CD4-positive, CD25-positive, alpha-beta regulatory T cell (primary cell): ENCODE data around the gene ASCL5. TPM values are rescaled to one million over a fixed set of nuclear protein-coding genes. Genes with fewer than 3 reads are reported as not detected.

Experiments used
- ATAC-seq, 2 donors: fragments of 150-1000 bp; cut with Tn5 transposase; one replicate each; pipeline ENCODE4 v1.10.0; 2021; ENCODE audit warnings: low read depth in 2 of 2, moderate number of reproducible peaks in 2 of 2, moderate library complexity in 1 of 2
- DNase-seq, 3 donors: peaks; one replicate each; pipeline versions ENCODE4 v3.0.0 to v3.0.0-alpha.2; 2012 to 2022; ENCODE audit warnings: mixed read lengths in 1 of 3
- H3K27ac ChIP-seq: one replicate; pipeline ENCODE4 v1.7.0; 2013; ENCODE audit warnings: mild to moderate bottlenecking, low read length; ENCODE audit not compliant: insufficient read depth, poor library complexity, severe bottlenecking
- H3K27me3 ChIP-seq: one replicate; pipeline ENCODE4 v1.7.0; 2013; ENCODE audit warnings: low read length; ENCODE audit not compliant: control insufficient read depth, insufficient read depth
- H3K36me3 ChIP-seq: one replicate; pipeline ENCODE4 v1.7.0; 2013; ENCODE audit warnings: mild to moderate bottlenecking, low read length, moderate library complexity; ENCODE audit not compliant: control insufficient read depth, insufficient read depth
- H3K4me1 ChIP-seq: 2 replicates; pipeline ENCODE4 v1.7.0; 2013; ENCODE audit warnings: mild to moderate bottlenecking, low read length; ENCODE audit not compliant: insufficient read depth, control insufficient read depth, poor library complexity, severe bottlenecking
- H3K4me3 ChIP-seq: one replicate; pipeline ENCODE4 v1.7.0; 2013; ENCODE audit warnings: low read depth, mild to moderate bottlenecking, low read length, moderate library complexity
- H3K9me3 ChIP-seq, 2 experiments: 1 replicate in 1 of 2; 2 replicates in 1 of 2; pipeline ENCODE4 v1.7.0; 2013; ENCODE audit warnings: low read length in 2 of 2, mild to moderate bottlenecking in 1 of 2, moderate library complexity in 1 of 2; ENCODE audit not compliant: control insufficient read depth in 2 of 2
- H3K27ac Mint-ChIP-seq, 3 donors: one replicate each; pipeline ENCODE4 v1.8.0; 2020 to 2022; ENCODE audit warnings: mild to moderate bottlenecking in 3 of 3, mixed read lengths in 3 of 3, moderate library complexity in 2 of 3
- H3K27me3 Mint-ChIP-seq: one replicate; pipeline ENCODE4 v1.8.0; 2022; ENCODE audit warnings: mild to moderate bottlenecking, mixed read lengths
- H3K36me3 Mint-ChIP-seq: one replicate; pipeline ENCODE4 v1.8.0; 2020; ENCODE audit warnings: mixed read lengths
- H3K4me1 Mint-ChIP-seq, 4 donors: one replicate each; pipeline ENCODE4 v1.8.0; 2020 to 2022; ENCODE audit warnings: mixed read lengths in 4 of 4, mild to moderate bottlenecking in 1 of 4
- H3K4me3 Mint-ChIP-seq, 4 donors: one replicate each; pipeline ENCODE4 v1.8.0; 2020 to 2022; ENCODE audit warnings: mild to moderate bottlenecking in 4 of 4, mixed read lengths in 4 of 4, moderate library complexity in 3 of 4
- H3K9me3 Mint-ChIP-seq, 7 donors: one replicate each; pipeline ENCODE4 v1.8.0; 2020 to 2022; ENCODE audit warnings: mixed read lengths in 7 of 7, mild to moderate bottlenecking in 3 of 7, moderate library complexity in 2 of 7
- polyA plus RNA-seq, 4 donors: library from polyadenylated mRNA; unstranded; fragments of 300-500 nt; fragmentation: Illumina TruSeq; gene quantifications; one replicate each; pipeline ENCODE4 v1.2.3, GENCODE V29; 2021
- total RNA-seq: library from RNA; stranded (reverse); gene quantifications from one replicate; pipeline ENCODE4 v1.2.3, GENCODE V29; 2022

The ASCL5 gene
- total and polyA plus RNA-seq, 5 donors from 2014 or later = 0.08 to 0.27 TPM; not detected in 3

DNA sequence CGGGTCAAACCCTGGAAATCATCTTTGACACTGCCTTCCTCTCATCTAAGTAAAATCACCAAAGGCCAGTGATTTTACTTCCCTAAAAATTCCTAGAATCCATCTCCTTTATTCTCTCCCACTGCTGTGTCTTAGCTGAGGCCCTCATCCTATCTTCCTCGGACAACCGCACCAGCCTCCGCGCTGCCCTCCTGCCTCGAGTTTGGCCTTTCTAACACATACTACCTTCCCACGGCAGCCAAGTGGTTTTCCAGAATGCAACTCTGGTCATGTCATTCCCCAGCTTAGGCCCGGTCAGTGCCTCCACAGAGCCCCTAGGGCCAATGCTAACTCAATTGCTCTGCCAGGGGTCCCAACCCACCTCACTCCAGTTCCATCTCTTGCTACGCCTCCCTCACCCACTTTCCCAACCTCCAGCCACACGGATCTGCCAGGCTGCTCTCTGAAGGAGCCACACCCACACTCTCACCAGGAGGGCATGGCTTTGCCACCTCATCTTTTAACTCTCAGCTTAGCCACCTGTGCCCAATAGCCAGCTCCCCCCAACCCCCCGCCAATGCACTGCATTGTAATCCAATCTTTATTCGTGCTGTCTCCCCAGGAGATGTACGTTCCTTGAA lies 20.5 kb upstream of the ASCL5 start:
- H3K4me3 ChIP-seq = no peak overlapping the region
- Mint-ChIP-seq H3K36me3 (peaks cover 52% of the 10 kb centered on the region), H3K4me3 (no peak overlapping the region), H3K9me3 (no peaks in the 10 kb centered on the region), H3K27ac (no peak overlapping the region), H3K4me1 (peaks cover 0 to 12% (median 8%) of the 10 kb centered on the region in 4 donors), H3K27me3 (no peaks in the 10 kb centered on the region)
- ATAC-seq (no peak), DNase-seq (no peak)
- H3K27ac ChIP-seq = no peak overlapping the region
- no peaks in the 10 kb centered on the region for H3K9me3 ChIP-seq
- H3K36me3 ChIP-seq = peaks cover 22% of the 10 kb centered on the region
- H3K4me1 ChIP-seq = no peaks in the 10 kb centered on the region
- no peaks in the 10 kb centered on the region for H3K27me3 ChIP-seq

- Mint-ChIP-seq H3K9me3 (no peaks in the 10 kb centered on the region), H3K4me3 (no peak overlapping the region), H3K36me3 (peaks cover 56% of the 10 kb centered on the region), H3K4me1 (peaks cover 0 to 12% (median 6%) of the 10 kb centered on the region in 4 donors), H3K27ac (no peak overlapping the region), H3K27me3 (no peaks in the 10 kb centered on the region)
- Histone ChIP-seq H3K27ac (no peak overlapping the region), H3K4me1 (no peaks in the 10 kb centered on the region), H3K4me3 (no peak overlapping the region), H3K36me3 (peaks cover 22% of the 10 kb centered on the region), H3K27me3 (no peaks in the 10 kb centered on the region), H3K9me3 (no peaks in the 10 kb centered on the region)
- DNase-seq (no peak), ATAC-seq (no peak)
Measured at GRCh38 chr1:201146626-201147390, 19.8 kb upstream of the ASCL5 start.

DNA sequence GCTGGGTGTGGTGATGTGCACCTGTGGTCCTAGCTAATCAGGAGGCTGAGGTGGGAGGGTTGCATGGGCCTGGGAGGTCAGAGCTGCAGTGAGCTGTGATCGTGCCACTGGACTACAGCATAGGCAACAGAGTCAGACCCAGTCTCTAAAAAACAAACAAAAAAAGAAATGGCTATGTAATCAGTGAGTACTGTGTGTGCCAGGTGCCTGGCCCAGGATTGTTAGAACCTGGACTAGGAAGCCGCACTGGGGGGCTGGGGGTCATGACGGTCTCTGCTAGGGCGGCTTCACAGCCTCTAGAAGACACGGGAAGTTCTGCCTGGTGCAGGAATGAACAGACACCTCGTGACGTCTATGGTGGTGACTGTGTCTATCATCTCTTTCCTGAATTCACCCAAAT lies 18.8 kb upstream of the ASCL5 start:
- no peak for DNase-seq

GRCh38 chr1:201145132-201145531 lies 18.1 kb upstream of the ASCL5 start:
- Mint-ChIP-seq H3K4me3 (no peak overlapping the region), H3K4me1 (peaks cover 0 to 6% (median 4%) of the 10 kb centered on the region in 4 donors), H3K27ac (no peak overlapping the region), H3K27me3 (no peaks in the 10 kb centered on the region), H3K9me3 (no peaks in the 10 kb centered on the region), H3K36me3 (peaks cover 52% of the 10 kb centered on the region)
- H3K27me3 ChIP-seq = no peaks in the 10 kb centered on the region
- no peak for DNase-seq
- H3K4me3 ChIP-seq = no peak overlapping the region
- no peak overlapping the region for H3K27ac ChIP-seq
- peaks cover 28% of the 10 kb centered on the region for H3K36me3 ChIP-seq
- H3K4me1 ChIP-seq = no peaks in the 10 kb centered on the region
- ATAC-seq = no peak
- H3K9me3 ChIP-seq = no peaks in the 10 kb centered on the region

More for the DNA sequence above, 18.8 kb upstream of the ASCL5 start:
- H3K9me3 Mint-ChIP-seq = no peaks in the 10 kb centered on the region
- no peak for ATAC-seq
- H3K27ac Mint-ChIP-seq = no peak overlapping the region
- H3K27me3 Mint-ChIP-seq = no peaks in the 10 kb centered on the region
- peak overlapping the region in 1 of 4 donors; percentile 27 for H3K4me3 Mint-ChIP-seq
- no peak overlapping the region for H3K4me3 ChIP-seq
- peaks cover 27% of the 10 kb centered on the region for H3K36me3 ChIP-seq
- peaks cover 0 to 6% (median 4%) of the 10 kb centered on the region in 4 donors for H3K4me1 Mint-ChIP-seq
- no peaks in the 10 kb centered on the region for H3K4me1 ChIP-seq
- H3K27ac ChIP-seq = no peak overlapping the region
- no peaks in the 10 kb centered on the region for H3K9me3 ChIP-seq
- peaks cover 56% of the 10 kb centered on the region for H3K36me3 Mint-ChIP-seq
- no peaks in the 10 kb centered on the region for H3K27me3 ChIP-seq

- no peaks in the 10 kb centered on the region for H3K27me3 ChIP-seq
- Mint-ChIP-seq H3K27me3 (no peaks in the 10 kb centered on the region), H3K36me3 (peaks cover 52% of the 10 kb centered on the region), H3K4me3 (no peak overlapping the region), H3K4me1 (peaks cover 0 to 6% (median 4%) of the 10 kb centered on the region in 4 donors), H3K27ac (no peak overlapping the region), H3K9me3 (no peaks in the 10 kb centered on the region)
- peaks cover 28% of the 10 kb centered on the region for H3K36me3 ChIP-seq
- H3K9me3 ChIP-seq = no peaks in the 10 kb centered on the region
- DNase-seq (no peak), ATAC-seq (no peak)
- no peaks in the 10 kb centered on the region for H3K4me1 ChIP-seq
- H3K4me3 ChIP-seq = no peak overlapping the region
- H3K27ac ChIP-seq = no peak overlapping the region
Measured at GRCh38 chr1:201144701-201145100, 17.7 kb upstream of the ASCL5 start.

DNA sequence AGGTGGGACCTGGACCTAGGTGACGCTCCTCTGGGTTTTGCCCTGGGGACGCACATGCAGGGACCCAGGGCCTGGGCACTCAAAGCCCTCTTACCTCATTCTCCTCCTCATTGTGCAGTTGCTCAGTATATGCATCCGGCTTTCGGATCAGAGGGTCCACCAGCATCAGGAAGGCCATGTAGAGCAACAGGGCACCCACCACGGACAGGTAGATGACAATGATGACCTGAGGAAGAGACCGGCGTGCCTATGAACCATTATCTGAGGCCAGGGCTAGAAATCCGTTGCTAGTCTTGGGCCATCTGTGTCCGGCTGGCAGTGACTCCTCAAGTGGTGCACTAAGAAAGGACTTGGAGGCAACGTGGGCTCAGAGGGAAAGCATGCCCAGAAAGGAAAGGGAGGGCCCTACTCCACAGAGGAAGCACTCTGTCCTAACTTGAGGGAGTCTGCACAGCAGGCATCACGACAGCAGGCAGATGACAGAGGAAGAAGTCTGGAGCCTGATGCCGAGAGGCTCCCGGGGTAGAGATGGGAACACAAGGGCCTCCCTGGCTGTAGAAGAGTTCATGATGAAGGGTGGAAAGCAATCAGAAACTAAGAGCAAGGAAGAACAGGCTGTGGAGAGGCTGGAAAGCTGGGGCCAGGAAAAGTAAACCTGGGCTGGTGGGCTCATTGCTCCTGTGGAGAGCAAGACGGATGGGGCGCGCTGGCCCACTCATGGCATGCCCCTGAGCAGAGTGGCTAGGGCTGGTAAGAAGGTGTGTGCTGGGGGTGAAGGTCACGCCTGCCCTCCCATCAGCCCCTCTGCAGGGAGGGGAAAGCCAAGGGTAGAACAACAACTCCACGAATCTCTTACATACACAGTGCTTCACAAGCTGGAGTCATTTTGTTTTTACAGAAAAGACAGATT lies 17.0 kb upstream of the ASCL5 start:
- Mint-ChIP-seq H3K9me3 (no peaks in the 10 kb centered on the region), H3K27me3 (no peaks in the 10 kb centered on the region), H3K36me3 (peaks cover 49% of the 10 kb centered on the region), H3K27ac (peak overlapping the region in 1 of 3 donors; percentile 20), H3K4me1 (peaks cover 0 to 4% (median under 1%) of the 10 kb centered on the region in 4 donors), H3K4me3 (no peak overlapping the region)
- H3K4me3 ChIP-seq = no peak overlapping the region
- DNase-seq = no peak
- no peaks in the 10 kb centered on the region for H3K27me3 ChIP-seq
- ATAC-seq = no peak
- no peaks in the 10 kb centered on the region for H3K9me3 ChIP-seq
- H3K36me3 ChIP-seq = peaks cover 31% of the 10 kb centered on the region
- no peaks in the 10 kb centered on the region for H3K4me1 ChIP-seq
- no peak overlapping the region for H3K27ac ChIP-seq

- Mint-ChIP-seq H3K27me3 (no peaks in the 10 kb centered on the region), H3K27ac (peak overlapping the region in 1 of 3 donors; percentile 74), H3K36me3 (peaks cover 50% of the 10 kb centered on the region), H3K4me1 (peaks cover 0 to 4% (median 0%) of the 10 kb centered on the region in 4 donors), H3K9me3 (no peaks in the 10 kb centered on the region), H3K4me3 (no peak overlapping the region)
- ATAC-seq (no peak), DNase-seq (no peak)
- Histone ChIP-seq H3K4me3 (no peak overlapping the region), H3K27ac (no peak overlapping the region), H3K4me1 (no peaks in the 10 kb centered on the region), H3K27me3 (no peaks in the 10 kb centered on the region), H3K36me3 (peaks cover 32% of the 10 kb centered on the region), H3K9me3 (no peaks in the 10 kb centered on the region)
Measured at GRCh38 chr1:201142849-201143725, 16.1 kb upstream of the ASCL5 start.
